Muscle layer of duodenum (tissue), 2 donors: ENCODE data around the gene CMTM5.
A peak's percentile ranks its signal among the peaks of the same experiment; 100 is the strongest.

Source experiments
- H3K27ac ChIP-seq: one replicate; pipeline ENCODE4 v1.7.0; 2013; ENCODE audit warnings: mild to moderate bottlenecking, low read length
- H3K27me3 ChIP-seq: one replicate; pipeline ENCODE4 v1.7.0; 2013; ENCODE audit warnings: low read depth, mild to moderate bottlenecking, control low read depth, low read length
- H3K36me3 ChIP-seq, 2 donors: one replicate each; pipeline ENCODE4 v1.7.0; 2013; ENCODE audit warnings: low read length in 2 of 2, control low read depth in 1 of 2, mild to moderate bottlenecking in 1 of 2; ENCODE audit not compliant: insufficient read depth in 2 of 2, control insufficient read depth in 1 of 2
- H3K4me1 ChIP-seq, 2 donors: one replicate each; pipeline ENCODE4 v1.7.0; 2013; ENCODE audit warnings: low read length in 2 of 2, mild to moderate bottlenecking in 2 of 2, control low read depth in 1 of 2, moderate library complexity in 1 of 2; ENCODE audit not compliant: insufficient read depth in 2 of 2, control insufficient read depth in 1 of 2
- H3K4me3 ChIP-seq, 2 donors: one replicate each; pipeline ENCODE4 v1.7.0; 2013; ENCODE audit warnings: low read length in 2 of 2, low read depth in 1 of 2, mild to moderate bottlenecking in 1 of 2
- H3K9me3 ChIP-seq, 2 donors: one replicate each; pipeline ENCODE4 v1.7.0; 2013; ENCODE audit warnings: low read length in 2 of 2, control low read depth in 1 of 2, mild to moderate bottlenecking in 1 of 2; ENCODE audit not compliant: control insufficient read depth in 1 of 2
- donor health status: healthy.

The CMTM5 gene

GRCh38 chr14:23349156-23349845, 27.5 kb upstream of the CMTM5 start:
- H3K4me3 ChIP-seq: no peak overlapping the region
- no peaks in the 10 kb centered on the region for H3K9me3 ChIP-seq
- H3K36me3 ChIP-seq: peaks cover 0 to 6% of the 10 kb centered on the region in 2 donors
- H3K4me1 ChIP-seq: peaks cover 0 to 10% of the 10 kb centered on the region in 2 donors
- no peak overlapping the region for H3K27ac ChIP-seq
- peaks cover 6% of the 10 kb centered on the region for H3K27me3 ChIP-seq

GRCh38 chr14:23351681-23352505, 25.0 kb upstream of the CMTM5 start:
- Histone ChIP-seq H3K27me3 (peaks cover 6% of the 10 kb centered on the region), H3K9me3 (no peaks in the 10 kb centered on the region), H3K27ac (no peak overlapping the region), H3K4me1 (peaks cover 0 to 10% of the 10 kb centered on the region in 2 donors), H3K36me3 (peaks cover 0 to under 1% of the 10 kb centered on the region in 2 donors), H3K4me3 (peak overlapping the region; percentile 23 to 74)

- H3K4me1 ChIP-seq: peaks cover 0 to 10% of the 10 kb centered on the region in 2 donors
- no peak within 1 kb of the TSS for H3K27ac ChIP-seq
- H3K27me3 ChIP-seq: peaks cover 6% of the 10 kb centered on the region
- peaks cover 0 to 7% of the 10 kb centered on the region in 2 donors for H3K36me3 ChIP-seq
- peak within 1 kb of the TSS; percentile 23 to 74 for H3K4me3 ChIP-seq
- H3K9me3 ChIP-seq: no peaks in the 10 kb centered on the region
Observed at GRCh38 chr14:23352506-23353432, 24.1 kb upstream of the CMTM5 start, which contains the start of gene SLC22A17. SLC22A17 (minus strand) TSS chr14:23352887.

GRCh38 chr14:23353433-23353780, 23.4 kb upstream of the CMTM5 start:
- Histone ChIP-seq H3K9me3 (no peaks in the 10 kb centered on the region), H3K27me3 (peaks cover 6% of the 10 kb centered on the region), H3K4me3 (no peak overlapping the region), H3K4me1 (peaks cover 0 to 10% of the 10 kb centered on the region in 2 donors), H3K27ac (no peak overlapping the region), H3K36me3 (peaks cover 3 to 7% of the 10 kb centered on the region in 2 donors)

- no peaks in the 10 kb centered on the region for H3K9me3 ChIP-seq
Observed at GRCh38 chr14:23354990-23355389, 21.9 kb upstream of the CMTM5 start.

GRCh38 chr14:23355871-23356435, 20.9 kb upstream of the CMTM5 start:
- no peak overlapping the region for H3K4me3 ChIP-seq
- H3K36me3 ChIP-seq: peaks cover 3 to 20% of the 10 kb centered on the region in 2 donors
- no peaks in the 10 kb centered on the region for H3K9me3 ChIP-seq
- no peak overlapping the region for H3K27ac ChIP-seq
- H3K27me3 ChIP-seq: peaks cover 6% of the 10 kb centered on the region
- peaks cover 0 to 28% of the 10 kb centered on the region in 2 donors for H3K4me1 ChIP-seq

More at GRCh38 chr14:23354990-23355389, 21.9 kb upstream of the CMTM5 start:
- Histone ChIP-seq H3K27me3 (peaks cover 6% of the 10 kb centered on the region), H3K4me3 (no peak overlapping the region), H3K4me1 (peaks cover 0 to 20% of the 10 kb centered on the region in 2 donors), H3K36me3 (peaks cover 3 to 13% of the 10 kb centered on the region in 2 donors), H3K27ac (no peak overlapping the region)

GRCh38 chr14:23356662-23357061, 20.2 kb upstream of the CMTM5 start:
- no peaks in the 10 kb centered on the region for H3K9me3 ChIP-seq

GRCh38 chr14:23357261-23357660, 19.6 kb upstream of the CMTM5 start:
- H3K27ac ChIP-seq: no peak overlapping the region
- H3K27me3 ChIP-seq: no peaks in the 10 kb centered on the region
- peaks cover 3 to 26% of the 10 kb centered on the region in 2 donors for H3K36me3 ChIP-seq
- H3K4me3 ChIP-seq: no peak overlapping the region
- peaks cover 7 to 33% of the 10 kb centered on the region in 2 donors for H3K4me1 ChIP-seq
- no peaks in the 10 kb centered on the region for H3K9me3 ChIP-seq

More at GRCh38 chr14:23356662-23357061, 20.2 kb upstream of the CMTM5 start:
- no peak overlapping the region for H3K4me3 ChIP-seq
- H3K27me3 ChIP-seq: peaks cover 5% of the 10 kb centered on the region
- peaks cover 2 to 33% of the 10 kb centered on the region in 2 donors for H3K4me1 ChIP-seq
- H3K27ac ChIP-seq: no peak overlapping the region
- peaks cover 3 to 22% of the 10 kb centered on the region in 2 donors for H3K36me3 ChIP-seq

- no peaks in the 10 kb centered on the region for H3K9me3 ChIP-seq
- H3K27ac ChIP-seq: no peak overlapping the region
- H3K4me3 ChIP-seq: no peak overlapping the region
- H3K27me3 ChIP-seq: no peaks in the 10 kb centered on the region
- H3K36me3 ChIP-seq: peaks cover 3 to 26% of the 10 kb centered on the region in 2 donors
- H3K4me1 ChIP-seq: peaks cover 7 to 32% of the 10 kb centered on the region in 2 donors
Observed at GRCh38 chr14:23358042-23358441, 18.8 kb upstream of the CMTM5 start.

- no peaks in the 10 kb centered on the region for H3K27me3 ChIP-seq
- H3K36me3 ChIP-seq: peaks cover 3 to 26% of the 10 kb centered on the region in 2 donors
- H3K4me1 ChIP-seq: peaks cover 7 to 39% of the 10 kb centered on the region in 2 donors
- H3K4me3 ChIP-seq: no peak overlapping the region
- no peak overlapping the region for H3K27ac ChIP-seq
- no peaks in the 10 kb centered on the region for H3K9me3 ChIP-seq
Observed at GRCh38 chr14:23358553-23359166, 18.2 kb upstream of the CMTM5 start.
